Measurements from ENCODE around the gene SH3BP5L.
A peak's percentile ranks its signal among the peaks of the same experiment; 100 is the strongest.

The SH3BP5L gene

GRCh38 chr1:248843687-248844086, 18.0 kb upstream of the SH3BP5L start:
- TF ChIP-seq, protein P1, sequence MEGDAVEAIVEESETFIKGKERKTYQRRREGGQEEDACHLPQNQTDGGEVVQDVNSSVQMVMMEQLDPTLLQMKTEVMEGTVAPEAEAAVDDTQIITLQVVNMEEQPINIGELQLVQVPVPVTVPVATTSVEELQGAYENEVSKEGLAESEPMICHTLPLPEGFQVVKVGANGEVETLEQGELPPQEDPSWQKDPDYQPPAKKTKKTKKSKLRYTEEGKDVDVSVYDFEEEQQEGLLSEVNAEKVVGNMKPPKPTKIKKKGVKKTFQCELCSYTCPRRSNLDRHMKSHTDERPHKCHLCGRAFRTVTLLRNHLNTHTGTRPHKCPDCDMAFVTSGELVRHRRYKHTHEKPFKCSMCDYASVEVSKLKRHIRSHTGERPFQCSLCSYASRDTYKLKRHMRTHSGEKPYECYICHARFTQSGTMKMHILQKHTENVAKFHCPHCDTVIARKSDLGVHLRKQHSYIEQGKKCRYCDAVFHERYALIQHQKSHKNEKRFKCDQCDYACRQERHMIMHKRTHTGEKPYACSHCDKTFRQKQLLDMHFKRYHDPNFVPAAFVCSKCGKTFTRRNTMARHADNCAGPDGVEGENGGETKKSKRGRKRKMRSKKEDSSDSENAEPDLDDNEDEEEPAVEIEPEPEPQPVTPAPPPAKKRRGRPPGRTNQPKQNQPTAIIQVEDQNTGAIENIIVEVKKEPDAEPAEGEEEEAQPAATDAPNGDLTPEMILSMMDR (IDR thresholded peaks at IDR 0.05; ENCODE audit: extremely low read depth, missing control alignments): no peak
- no peak for DNase-seq (ENCODE audit: low spot score)

DNA sequence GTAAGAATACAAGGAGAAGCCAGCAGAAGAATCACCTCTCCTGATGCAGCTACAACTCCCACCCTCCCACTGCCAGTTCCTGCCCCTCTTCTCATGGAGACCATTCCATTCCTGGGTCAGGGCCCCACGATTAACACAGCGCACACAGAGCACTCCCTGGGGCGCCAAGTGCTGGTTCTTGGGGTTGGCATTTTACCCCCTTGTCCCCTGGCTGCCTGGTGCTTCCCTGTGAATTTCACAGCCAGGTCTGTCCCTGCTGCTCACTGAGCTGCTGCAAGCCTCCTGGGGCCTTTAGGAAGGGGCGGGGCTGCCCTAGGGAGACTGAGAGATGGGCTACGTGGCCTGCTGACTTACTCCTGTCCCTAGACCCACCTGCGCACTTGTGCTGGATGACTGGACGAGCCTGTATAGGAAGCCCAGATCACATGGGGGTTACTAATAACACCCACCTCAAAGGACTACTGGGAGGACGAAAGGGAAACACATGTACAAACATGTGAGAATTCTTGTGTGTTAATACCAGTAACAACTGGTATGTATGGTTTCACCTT, 17.1 kb upstream of the SH3BP5L start:
- peak; percentile 50 for DNase-seq (ENCODE audit: low spot score)

DNA sequence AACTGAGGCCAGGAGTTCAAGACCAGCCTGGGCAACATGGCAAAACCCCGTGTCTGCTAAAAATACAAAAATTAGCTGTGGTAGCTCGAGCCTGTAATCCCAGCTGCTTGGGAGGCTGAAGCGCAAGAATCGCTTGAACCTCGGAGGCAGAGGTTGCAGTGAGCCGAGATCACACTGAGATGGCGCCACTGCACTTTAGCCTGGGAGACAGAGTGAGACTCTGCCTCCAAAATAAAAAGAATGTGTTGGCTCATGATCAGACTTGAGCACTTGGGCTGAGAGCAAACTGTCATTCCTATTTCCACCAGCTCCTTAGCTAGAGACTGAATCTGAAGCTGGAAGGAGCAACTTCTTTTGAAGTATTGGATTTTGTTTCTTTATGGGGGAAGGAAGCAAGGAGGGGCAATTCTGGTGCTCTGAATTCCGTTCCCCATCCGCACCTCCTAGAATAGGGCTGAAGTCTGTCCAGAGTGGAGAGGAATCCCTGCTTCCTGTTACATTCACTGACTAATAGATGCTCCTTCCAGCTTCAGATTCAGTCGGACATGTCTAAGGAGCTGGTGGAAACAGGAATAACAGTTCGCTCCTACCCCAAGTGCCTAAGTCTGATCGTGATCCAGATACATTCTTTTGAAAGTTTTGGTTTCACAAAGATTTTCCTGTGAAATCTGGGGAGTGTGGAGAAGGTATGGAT, 16.1 kb upstream of the SH3BP5L start:
- no peak for DNase-seq (ENCODE audit: low spot score)
- TF ChIP-seq, protein P1 (IDR thresholded peaks at IDR 0.05; ENCODE audit: extremely low read depth, missing control alignments): peak; percentile 16

More for the DNA sequence above, 17.1 kb upstream of the SH3BP5L start:
- TF ChIP-seq, protein P1 (IDR thresholded peaks at IDR 0.05; ENCODE audit: extremely low read depth, missing control alignments): no peak

DNA sequence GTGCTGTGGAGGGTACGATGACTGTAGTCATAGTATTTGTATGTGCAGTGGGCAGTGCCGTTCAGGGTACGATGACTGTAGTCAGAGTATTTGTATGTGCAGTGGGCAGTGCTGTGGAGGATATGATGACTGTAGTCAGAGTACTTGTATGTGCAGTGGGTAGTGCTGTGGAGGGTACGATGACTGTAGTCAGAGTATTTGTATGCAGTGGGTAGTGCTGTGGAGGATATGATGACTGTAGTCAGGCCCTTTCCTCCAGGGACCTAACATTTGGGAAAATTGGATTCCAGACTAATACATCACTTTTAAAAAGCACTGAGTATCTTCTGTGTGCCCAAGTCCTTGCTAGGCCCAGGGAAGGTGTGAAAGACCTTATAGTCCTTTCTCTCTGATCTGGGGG, 15.2 kb upstream of the SH3BP5L start:
- DNase-seq (ENCODE audit: low spot score): no peak
- TF ChIP-seq, protein P1 (IDR thresholded peaks at IDR 0.05; ENCODE audit: extremely low read depth, missing control alignments): no peak

DNA sequence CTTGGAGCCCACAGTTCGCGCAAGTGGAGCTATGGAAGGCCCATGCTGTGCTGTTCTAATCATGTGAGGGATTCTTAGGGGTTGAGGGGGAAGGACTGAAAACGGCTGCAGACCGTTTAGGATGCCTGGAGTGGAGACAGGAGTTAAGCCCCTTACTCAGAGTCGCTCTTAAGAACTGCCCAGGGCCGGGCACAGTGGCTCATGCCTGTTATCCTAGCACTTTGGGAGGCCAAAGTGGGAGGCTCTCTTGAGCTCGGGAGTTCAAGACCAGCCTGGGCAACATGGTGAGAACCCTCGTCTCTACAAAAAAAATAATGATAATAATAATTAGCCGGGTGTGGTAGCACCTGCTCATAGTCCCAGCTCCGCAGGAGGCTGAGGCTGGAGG, 13.4 kb upstream of the SH3BP5L start:
- TF ChIP-seq, protein P1 (IDR thresholded peaks at IDR 0.05; ENCODE audit: extremely low read depth, missing control alignments): no peak
- DNase-seq (ENCODE audit: low spot score): no peak

DNA sequence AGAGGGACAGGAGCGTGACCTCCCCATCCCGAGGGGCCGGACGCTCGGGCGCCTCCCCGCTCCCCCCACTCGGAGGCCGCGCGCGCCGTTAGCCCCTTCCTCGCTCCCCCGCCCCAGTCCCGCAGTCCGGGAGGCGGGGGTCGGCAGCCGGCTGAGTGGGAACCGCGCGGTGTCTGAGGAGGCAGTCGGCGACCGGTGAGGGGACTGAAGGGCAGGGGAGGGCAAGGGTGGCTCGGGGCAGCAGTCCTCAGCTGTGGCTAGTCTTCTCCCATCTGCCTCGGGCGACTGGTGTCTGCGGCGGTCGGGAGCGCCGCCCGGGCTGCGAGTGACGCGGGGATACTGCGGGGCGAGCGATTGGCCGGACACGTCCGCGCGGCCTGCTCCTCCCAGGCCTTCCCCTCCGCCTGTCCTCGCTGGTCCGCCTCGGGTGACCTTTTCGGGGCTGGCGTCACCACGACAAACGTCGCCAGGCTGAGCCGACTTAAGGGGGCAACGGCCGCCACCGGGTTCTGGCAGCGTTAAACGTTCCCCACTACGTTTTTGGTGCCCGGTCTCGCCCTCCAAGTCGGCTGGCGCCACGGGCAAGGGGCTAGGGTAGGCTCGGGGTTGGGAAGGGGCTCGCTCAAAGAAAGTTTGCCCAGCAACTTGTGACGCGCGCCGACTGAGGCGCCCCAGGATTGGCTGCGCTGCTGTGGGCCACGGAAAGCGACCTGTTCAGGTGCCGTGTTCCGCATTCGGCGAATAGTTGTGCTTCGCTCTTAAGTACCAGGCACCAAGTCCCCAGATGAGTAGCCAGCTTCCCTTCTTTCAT, 12.8 kb upstream of the SH3BP5L start:
- peak; percentile 89 for DNase-seq (ENCODE audit: low spot score)
- TF ChIP-seq, protein P1 (IDR thresholded peaks at IDR 0.05; ENCODE audit: extremely low read depth, missing control alignments): no peak

GRCh38 chr1:248837781-248838356, 12.2 kb upstream of the SH3BP5L start, which contains the start of gene ZNF672:
TSS of gene ZNF672 (plus strand) at chr1:248838224. CDS start at chr1:248847275, 9,051 bp downstream.
- TF ChIP-seq, protein P1 (IDR thresholded peaks at IDR 0.05; ENCODE audit: extremely low read depth, missing control alignments): no peak

More at GRCh38 chr1:248837781-248838356, 12.2 kb upstream of the SH3BP5L start, which contains the start of gene ZNF672:
- peak; percentile 97 for DNase-seq (ENCODE audit: low spot score)
